ENCODE data around the gene ZBED1.
"Not testable (repeated sequence)": the region's sequence is repeated elsewhere in the genome, so short reads cannot be mapped to it uniquely, and the experiment has no call there.

The ZBED1 gene

DNA sequence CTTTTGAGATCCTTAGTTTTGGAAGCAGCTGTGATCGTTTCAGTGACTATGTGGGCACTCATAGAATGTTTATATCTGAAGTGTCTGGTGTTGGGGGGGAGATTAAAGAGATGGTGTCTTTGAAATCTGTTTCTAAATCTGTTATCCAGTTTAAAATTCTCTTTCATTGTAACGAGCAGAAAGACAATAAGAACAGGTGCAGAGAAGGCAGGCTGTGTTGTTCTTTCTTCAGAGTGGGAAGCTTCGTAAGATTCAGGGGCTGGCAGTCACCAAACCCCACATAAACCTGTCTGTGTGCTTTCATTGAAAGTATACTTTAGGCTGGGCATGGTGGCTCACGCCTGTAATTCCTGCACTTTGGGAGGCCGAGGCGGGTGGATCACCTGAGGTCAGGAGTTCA lies 16.3 kb upstream of the ZBED1 start:
- no peak for DNase-seq

DNA sequence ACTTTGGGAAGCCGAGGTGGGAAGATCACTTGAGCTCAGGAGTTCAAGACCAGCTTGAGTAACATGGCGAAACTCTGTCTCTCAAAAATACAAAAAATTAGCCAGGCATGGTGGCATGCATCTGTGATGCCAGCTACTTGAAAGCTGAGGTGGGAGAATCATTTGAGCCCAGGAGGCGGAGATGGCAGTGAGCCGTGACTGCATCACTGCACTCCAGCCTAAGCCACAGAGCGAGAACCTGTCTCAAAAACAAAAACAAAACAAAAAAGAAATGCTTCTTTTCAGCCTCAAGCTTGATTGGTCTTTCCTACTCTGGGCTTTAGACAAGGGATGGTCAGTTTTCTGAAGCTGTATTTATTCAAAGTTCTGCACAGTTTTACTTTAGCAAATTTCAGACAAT lies 15.8 kb upstream of the ZBED1 start:
- no peak for DNase-seq

DNA sequence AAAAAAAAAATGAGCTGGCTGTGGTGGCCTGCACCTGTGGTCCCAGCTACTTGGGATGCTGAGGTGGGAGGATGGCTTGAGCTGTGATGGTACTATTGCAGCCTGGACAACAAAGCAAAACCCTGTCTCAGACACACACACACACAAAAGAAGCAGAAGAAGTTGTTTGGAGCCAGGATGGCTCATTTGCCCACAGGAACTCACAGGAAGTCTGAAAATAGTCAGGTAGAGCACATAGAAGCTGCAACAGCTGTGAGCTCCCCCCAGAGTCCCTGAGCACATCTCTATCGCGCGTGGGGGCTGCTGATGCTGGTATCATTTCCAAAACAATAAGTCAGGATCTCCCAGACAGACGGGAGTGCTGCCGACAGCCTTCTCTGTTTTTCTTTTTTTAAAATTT lies 13.4 kb upstream of the ZBED1 start:
- no peak for DNase-seq

DNA sequence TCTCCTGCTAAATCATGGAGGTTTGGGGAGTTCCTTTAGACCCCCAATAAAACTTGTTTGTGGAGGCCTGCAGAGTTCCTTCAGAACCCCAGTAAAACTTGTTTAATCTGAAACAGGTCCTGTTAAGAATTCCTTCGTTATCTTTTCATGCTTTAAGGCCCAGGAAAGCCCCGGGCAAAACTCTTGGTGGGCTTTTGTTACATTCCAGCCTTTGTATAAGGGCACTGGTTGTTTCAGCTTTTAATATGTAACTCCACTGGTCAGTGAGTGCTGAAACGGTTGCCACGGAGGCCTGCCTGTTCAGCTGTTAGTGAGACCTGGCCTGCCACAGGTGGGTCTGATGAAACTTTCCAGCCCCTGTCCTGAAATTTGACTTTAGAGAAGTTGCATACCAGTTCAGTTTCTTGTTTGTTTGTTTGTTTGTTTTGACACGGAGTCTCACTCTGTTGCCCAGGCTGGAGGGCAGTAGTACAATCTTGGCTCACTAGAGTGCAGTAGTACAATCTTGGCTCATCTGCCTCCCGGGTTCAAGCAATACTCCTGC lies 12.4 kb upstream of the ZBED1 start:
- no peak for DNase-seq

DNA sequence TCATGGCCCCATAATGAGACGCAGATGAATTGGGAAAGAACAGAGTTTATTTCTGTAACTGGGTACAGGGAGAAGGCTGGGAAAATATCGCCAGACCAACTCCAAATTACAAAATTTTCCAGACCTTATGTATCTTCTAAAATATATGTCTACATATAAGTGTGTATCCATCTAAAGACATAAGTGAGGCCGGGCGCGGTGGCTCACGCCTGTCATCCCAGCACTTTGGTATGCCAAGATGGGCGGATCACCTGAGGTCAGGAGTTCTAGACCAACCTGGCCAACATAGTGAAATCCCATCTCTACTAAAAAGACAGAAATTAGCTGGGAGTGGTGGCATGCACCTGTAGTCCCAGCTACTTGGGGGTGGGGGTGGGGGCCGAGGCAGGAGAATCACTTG lies 11.7 kb upstream of the ZBED1 start:
- no peak for DNase-seq

DNA sequence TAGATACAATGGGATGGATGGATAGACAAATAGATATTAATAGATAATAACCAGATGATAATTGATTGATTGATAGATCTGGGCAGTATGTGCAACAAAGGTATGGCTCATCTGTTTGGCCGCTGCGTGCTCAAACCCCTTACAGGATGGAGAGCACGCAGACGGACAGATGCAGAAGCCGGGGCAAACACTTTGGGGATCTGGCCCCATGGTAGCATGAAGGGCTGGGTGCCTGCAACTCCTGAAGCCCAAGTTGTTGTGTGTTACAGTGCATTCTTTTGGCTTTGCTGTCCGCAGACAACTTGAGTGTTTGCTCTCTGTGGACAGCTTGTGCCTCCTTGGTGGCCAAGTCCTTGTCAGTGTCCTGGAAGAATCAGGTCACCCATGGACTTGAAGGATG lies 10.6 kb upstream of the ZBED1 start:
- DNase-seq, result no peak

DNA sequence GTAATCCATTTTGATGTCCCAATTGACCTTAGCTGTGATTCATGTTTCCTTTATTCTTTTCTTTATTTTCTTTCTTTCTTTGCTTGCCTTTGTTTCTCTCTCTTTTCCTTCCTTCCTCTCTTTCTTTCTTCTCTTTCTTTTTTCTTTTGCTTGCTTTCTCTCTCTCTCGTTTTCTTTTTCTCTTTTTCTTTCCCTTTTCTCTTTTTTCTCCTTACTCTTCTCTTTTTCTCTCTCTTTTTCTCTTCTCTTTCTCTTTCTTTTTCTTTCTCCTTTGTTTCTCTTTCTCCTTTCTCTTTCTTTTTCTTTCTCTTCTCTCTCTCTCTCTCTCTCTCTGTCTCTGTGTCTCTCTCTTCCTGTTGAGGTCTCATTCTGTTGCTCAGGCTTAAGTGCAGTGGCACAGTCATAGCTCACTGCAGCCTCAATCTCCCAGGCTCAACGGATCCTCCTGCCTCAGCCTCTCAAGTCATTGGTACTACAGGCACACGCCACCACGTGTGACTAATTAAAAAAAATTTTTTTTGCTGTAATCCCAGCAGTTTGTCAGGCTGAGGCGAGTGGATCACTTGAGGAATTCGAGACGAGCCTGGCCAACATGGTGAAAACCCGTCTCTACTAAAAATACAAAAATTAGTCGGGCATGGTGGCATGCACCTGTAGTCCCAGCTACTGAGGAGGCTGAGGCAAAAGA lies 8.0 kb upstream of the ZBED1 start:
- no peak for DNase-seq

DNA sequence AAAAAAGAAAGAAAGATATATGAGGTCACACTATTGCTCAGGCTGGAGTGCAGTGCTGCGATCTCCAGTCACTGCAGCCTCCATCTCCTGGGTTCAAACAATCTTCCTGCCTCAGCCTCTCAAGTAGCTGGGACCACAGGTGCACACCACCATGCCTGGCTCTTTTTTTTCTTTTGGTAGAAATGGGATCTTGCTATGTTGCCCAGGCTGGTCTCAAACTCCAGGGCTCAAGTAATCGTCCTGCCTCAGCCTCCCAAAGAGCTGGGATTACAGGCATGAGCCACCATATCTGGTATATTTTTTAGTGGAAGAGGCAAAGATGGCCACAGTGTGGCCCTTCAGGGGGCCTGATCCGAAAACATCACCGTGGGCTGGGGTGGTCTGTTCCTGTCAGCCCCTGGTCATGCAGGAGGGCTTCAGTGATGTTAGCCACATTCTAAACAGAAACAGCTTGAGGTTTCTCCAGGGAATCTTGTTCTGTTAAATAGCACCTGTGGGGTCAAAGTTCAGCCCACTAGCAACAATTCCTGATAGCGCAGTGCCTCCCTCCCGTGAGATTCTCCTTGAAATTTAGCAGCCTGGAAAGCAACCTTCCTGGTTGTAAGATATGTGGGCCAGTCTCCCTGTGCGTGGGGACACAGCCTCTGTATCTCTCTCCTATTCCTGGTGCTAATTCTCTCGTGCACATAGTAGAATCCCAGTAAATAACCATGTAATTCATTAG lies 7.3 kb upstream of the ZBED1 start:
- DNase-seq, result no peak

DNA sequence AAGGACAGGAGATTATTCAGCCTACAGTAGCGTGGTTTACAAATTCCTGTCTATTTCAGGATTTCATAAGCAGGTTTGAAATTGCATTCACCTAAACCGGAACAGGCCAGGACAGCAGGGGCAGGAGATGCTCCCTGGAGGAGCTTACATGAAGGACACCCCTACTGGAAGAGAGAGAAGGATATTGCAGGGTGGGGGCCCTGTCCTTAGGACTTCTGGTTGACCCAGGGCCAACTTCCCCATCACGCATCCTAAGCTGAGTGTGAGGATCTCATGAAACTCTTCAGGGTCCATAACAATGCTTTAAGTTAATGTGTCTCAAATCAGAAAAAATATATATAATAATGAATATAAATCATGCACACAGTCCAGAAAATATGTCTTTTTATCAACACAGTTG lies 6.4 kb upstream of the ZBED1 start:
- no peak for DNase-seq

DNA sequence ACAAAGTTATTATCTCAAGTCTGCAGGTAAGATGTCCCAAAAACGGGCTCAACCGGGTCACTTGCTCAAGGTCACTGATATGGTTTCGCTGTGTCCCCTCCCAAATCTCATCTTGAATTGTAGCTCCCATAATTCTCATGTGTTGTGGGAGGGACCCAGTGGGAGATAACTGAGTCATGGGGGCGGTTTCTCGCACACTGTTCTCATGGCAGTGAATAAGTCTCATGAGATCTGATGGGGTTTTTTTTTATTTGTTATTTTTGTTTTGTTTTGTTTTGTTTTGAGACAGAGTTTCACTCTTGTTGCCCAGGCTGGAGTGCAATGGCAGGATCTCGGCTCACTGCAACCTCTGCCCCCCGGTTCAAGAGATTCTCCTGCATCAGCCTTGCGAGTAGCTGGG lies 4.6 kb upstream of the ZBED1 start:
- not testable (repeated sequence) for DNase-seq

DNA sequence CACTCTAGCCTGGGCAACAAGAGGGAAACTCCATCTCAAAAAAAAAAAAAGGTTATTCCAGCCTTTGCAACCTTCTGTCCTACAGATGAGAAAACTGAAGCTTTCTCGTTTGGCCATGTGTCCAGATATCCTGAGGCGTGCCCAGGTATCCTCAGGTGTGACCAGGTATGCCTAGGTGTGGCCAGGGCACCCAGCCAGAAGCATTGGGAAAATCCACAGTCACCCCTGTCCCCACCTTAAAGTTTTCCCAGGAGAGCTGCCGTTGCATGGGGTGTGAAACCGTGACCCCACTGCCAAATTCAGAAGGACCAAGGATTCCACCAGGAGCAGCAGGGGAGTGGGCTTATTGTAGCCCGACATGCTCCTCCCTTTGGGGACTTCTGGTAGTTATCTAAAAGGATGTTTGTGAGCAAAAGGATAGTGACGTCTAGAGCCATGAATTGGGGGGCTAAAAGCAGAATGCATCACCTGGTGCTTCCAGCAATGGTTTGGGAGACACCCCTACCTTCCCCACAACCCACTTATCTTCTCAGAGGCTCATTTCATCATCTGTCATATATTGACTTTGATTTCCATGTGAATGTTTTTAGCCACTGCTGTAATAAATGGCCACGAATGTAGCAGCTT lies 4.0 kb upstream of the ZBED1 start:
- DNase-seq, result no peak

DNA sequence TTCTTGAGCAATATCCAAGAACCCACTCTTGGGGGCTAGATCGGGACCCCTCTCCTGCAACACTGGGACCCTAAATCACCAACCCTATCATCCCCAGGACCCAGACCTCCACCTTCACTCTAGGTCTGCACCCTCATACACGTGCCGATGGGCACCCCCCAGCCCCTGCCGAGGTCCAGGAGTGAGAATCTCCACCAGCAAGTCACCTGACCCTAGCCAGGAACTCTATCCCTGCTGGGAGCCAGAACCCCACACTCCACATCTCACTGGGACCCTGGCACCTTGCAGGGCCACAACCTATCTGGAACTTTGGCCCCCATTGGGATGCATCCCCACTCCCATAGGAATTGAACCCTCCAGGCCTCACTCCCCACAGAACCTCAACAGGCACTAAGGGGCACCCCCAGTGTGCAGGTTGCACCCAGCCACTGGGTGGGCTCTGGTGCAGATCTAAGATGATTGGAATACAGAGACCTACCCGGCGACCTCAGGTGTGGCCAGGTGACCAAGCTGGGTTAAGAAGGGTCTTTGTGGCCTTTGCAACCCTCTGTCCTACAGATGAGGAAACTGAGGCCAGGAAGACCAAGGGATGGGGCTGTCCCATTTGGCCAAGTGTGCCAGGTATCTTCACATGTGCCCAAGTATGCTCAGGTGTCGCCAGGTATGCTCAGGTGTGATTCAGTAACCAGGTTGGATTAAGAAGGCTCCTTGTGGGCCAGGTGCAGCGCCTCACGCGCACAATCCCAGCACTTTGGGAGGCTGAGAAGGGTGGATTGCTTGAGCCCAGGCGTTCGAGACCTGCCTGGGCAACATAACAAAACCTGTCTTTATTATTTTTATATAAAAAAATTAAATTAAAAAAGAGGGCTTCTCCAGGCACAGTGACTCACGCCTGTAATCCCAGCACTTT lies 3.1 kb upstream of the ZBED1 start:
- DNase-seq, result no peak

DNA sequence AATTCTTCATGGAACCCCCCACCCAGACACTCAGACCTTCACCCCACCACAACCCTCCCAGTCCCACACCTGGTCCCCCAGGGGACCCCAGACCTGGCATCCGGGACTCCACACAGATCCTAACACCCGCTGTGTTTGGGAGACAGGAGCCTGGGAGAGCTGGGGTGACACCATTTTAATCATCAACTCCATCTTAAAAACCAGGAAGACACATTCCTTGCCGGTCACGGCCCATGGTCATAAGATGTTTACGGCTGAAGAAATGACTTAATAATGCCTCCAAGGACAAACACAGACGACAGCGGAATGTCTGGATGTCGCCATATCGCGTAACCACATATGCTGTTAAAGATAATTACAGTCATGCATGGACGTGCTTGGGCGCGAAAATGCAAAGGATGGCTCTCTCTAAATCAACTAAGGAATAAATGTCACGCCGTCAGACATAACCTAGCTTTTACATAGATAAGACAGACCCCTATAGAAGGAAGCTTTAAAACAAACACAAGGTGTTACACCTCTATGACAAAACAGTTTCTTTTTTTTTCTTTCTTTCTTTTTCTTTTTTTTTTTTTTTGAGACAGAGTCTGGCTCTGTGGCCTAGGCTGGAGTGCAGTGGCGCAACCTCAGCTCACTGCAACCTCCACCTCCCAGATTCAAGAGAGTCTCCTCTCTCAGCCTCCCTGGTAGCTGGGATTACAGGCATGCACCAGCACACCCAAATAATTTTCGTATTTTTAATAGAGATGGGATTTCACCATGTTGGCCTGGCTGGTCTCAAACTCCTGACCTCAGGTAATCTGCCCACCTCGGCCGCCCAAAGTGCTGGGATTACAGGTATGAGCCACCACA lies 2.1 kb upstream of the ZBED1 start:
- no peak for DNase-seq

DNA sequence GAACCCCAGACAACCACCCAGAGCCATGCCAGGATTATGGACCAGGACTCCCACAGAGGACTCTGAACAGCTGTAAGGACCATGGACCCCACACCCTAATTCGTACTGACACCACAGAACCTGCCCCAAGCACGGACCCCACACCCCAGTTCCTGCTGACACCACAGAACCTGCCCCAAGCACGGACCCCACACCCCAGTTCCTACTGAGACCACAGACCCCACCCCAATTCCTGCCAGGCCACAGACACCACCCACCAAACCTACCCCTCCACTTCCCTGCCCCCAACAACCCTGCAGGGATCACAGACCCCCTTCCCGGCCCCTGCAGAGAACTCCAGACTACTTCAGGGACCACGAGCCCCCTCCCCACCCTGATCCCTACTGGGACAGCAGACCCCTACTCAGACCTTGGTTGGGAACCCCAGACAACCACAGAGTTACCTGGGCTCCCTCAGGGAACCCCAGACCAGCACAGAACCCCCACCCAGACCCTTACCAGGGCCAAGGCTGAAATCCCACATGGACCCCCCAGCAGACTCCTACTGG lies 1.4 kb upstream of the ZBED1 start:
- DNase-seq, result no peak

DNA sequence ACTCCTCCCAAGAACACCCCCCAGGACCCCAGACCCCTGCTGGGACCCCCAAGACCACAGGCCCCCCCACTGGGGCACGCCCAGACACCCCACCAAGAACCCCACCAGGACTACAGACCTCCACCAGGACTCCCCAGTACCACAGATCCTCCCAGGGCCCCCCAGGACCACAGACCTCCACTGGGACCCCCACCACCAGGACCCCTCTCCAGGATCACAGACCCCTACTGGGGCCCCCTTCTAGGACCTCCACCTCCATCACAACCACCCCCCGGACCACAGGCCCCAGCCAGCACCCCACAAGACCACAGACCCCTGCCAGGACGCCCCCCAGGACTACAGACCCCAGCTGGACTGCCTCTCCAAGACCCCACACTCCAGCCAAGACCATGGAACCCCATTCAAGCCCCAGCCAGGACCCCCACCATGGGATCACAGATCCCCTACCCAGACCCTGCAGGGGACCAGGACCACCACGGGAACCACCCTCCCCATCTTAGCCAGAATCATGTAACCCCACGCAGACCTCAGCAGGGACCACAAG lies 855 bp upstream of the ZBED1 start:
- DNase-seq, result no peak

DNA sequence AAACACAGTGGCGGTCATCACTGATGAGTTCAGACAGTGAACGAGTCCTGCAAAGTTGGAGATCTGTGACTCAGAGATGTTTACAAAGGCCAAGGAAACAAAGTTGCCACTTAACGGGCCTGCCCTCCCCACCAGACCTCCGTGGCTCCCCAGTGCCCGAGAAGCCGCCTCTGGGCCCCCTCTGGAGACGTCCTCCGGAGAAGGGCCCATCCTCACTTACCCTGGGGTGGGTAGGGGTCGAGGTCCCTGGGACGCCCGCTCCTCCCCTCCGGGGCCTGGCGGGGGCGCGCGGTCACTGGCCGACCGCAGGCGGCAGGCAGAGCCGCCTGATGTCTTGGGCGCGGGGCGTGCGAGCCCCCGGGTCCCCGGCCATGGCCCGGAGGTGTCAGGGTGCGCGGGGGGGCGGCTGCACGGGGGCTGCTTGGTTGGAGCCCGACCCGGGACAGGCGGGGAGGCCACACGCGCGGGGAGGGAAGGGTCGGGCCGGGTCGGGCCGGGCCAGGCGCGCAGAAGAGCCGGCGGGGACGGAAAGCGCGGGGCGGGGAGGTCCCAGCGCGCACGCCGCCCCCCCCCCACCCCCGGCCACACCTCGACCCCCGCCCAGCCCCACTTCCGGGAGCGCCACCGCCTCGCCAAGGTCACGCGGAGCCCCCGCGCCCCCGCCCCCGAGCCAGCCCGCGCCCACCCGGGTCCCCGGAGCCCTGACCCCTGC lies 529 bp downstream of the ZBED1 start:
- no peak for DNase-seq

DNA sequence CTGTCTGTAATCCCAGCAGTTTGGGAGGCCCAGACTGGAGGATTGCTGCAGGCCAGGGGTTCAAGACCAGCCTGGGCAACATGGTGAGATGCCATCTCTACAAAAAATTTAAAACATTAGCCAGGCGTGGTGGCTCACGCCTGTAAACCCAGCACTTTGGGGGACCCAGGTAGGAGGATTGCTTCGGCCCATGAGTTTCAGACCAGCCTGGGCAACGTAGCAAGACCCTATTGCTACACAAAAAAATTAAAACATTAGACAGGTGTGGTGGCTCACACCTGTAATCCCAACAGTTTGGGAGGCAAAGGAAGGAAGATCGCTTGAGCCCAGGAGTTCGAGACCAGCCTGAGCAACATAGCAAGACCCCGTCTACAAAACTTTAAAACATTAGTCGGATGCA lies 1.3 kb downstream of the ZBED1 start:
- DNase-seq, result no peak

DNA sequence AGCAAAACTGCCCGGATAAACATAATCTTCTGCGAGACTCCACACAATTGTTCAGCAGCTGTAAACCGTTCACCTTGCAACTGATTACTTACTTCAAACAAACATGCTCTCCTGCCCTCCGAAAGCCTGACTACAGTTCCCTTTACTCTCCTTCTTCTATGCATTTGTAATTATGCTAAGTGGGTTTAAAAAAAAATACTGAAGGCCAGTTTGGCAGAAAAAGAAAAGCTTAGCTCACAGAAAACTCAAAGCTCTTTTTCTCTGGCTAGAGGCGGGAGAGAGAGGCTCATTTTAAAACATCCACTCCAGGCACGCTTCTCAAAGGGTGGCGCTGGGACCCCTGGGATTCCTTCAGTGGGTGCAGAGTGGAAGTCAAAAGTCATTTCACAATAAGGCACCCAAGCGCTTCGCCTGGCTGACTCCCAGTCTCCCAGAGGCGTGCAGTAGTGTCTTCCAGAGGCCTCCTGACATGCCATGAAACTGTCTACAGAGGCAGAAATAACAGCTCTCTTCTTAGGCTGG lies 1.9 kb downstream of the ZBED1 start:
- no peak for DNase-seq

DNA sequence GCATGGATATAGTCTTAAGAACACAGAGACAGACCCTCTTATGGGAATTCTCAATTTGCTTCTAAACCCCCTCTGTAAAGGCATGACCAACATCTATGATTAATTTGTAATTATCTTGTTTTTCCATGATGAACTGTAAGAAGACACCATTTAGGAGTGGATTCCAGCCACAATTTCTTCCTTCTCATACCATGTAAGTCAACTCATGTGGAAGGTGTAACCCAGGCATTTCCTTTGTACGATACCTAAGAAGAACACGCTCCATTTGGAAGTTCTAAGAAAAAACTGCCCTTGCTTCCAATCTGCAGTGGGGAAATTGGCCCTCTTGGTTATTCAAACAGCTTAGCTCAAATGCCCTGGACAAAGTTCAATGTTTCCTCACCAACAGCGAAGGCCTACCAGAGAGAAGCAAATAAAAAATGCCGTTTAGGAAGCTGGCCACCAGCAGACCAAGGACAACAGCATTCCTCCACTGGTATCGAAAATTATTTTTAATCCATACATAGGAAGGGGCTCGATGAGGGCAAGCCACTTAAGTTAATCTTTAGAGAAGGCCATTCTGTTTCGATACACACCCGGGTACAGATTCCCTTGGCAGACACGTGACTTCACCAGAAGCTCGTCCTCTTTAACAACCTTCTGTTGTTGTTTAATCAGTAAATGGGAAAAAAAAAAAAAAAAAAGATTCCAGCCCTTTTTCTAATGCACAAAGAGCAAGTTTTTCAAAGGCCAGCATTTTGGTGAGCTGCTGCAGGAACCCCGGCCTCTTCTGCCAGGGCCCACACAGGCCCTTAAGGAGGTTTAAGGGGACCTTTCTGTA lies 2.6 kb downstream of the ZBED1 start:
- no peak for DNase-seq

DNA sequence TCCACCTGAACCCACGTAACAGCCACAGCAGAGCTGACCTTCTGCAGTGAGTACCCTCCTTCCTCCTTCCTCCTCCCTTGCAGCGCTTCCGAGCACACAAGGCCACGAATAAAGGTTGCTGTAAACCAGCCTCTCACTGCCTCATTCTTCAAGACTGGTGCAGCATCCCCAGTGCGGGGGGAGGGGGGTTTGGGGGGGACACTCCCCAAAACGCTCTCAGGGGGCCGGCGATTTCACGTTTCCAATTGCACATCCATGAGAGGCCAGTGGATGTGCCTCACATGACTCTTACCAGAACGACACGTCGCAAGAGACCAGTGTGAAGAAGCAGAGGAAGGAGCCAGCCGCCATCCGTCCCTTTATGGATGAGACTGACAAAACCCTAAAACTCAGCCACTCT lies 5.2 kb downstream of the ZBED1 start:
- DNase-seq, result no peak

All from CD4-positive, alpha-beta T cell treated with Interleukin-17A for 1 hour (primary cell).